Hematopoietic multipotent progenitor cell (in vitro differentiated cells): ENCODE results near the gene AK5. TPM values are rescaled to one million over a fixed set of nuclear protein-coding genes. Genes with fewer than 3 reads are reported as not detected.
"Not testable (repeated sequence)": the region's sequence is repeated elsewhere in the genome, so short reads cannot be mapped to it uniquely, and the experiment has no call there.

ENCODE experiments used
- DNase-seq, 3 donors: peaks; one replicate each; pipeline ENCODE4 v3.0.0-alpha.2; 2011 to 2015; ENCODE audit warnings: low read depth in 2 of 3, low spot score in 2 of 3
- total RNA-seq: library from RNA; depleted of rRNA; stranded (reverse); fragments of >200 nt; gene quantifications from one replicate; pipeline ENCODE4 v1.2.3, GENCODE V29; 2012

Gene AK5
- total RNA-seq, 1 donor: 0.54 TPM

DNA sequence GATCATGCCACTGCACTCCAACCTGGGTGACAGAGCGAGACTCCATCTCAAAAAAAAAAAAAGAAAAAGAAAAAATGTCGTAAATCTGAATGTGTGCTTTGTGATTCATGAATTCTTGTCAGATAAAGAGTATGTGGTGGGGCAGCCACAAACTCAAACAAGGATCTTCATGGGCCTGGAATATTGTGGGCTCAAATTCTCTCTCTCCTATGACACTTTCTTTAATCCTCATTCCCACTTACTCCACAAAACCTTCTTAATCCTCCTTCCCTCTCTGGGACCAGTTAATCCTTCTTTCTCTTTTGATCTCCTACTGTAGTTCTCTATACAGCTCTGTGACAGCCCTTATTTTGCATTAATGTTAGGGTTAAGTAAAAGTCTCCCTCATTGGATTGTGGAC, 112.3 kb downstream of the AK5 start:
- DNase-seq: no peak

DNA sequence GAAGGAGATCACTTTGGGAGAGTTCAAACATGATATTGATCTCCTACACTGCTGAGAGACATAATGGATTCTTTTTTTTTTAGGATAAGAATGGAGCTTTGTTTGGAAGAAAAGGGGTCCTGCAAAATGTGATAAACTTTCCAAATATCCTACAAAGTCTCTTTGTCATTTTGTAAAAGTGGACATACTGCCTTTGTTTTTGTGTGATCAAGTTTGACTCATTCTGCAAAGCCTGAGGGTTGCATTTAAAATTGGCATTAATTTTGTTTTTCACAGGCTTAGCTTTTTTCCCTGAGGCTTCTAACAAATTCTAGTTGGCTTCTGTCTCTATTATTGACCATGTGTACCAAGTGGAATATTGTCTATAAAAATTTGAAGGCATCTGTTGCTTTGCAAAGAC, 113.2 kb downstream of the AK5 start:
- no peak for DNase-seq

DNA sequence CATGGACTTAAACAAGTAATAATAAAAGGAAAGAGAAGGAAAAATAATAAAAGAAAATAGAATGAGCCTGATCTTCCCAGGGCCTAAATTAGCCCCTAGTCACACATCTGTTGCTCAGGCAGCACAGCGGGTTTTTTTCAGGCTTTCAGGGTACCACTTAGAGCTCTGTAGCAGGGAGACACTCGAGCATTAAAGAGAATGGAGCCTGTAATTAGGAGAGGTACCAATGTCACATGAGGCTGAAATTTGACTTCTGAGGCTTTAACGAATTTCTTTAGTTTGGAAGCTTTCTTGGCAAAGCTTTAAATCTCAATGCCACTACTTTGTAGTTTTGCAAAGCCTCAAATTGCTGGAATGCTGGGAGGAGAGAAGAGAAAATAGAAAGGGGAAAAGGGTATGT, 116.3 kb downstream of the AK5 start:
- no peak for DNase-seq

DNA sequence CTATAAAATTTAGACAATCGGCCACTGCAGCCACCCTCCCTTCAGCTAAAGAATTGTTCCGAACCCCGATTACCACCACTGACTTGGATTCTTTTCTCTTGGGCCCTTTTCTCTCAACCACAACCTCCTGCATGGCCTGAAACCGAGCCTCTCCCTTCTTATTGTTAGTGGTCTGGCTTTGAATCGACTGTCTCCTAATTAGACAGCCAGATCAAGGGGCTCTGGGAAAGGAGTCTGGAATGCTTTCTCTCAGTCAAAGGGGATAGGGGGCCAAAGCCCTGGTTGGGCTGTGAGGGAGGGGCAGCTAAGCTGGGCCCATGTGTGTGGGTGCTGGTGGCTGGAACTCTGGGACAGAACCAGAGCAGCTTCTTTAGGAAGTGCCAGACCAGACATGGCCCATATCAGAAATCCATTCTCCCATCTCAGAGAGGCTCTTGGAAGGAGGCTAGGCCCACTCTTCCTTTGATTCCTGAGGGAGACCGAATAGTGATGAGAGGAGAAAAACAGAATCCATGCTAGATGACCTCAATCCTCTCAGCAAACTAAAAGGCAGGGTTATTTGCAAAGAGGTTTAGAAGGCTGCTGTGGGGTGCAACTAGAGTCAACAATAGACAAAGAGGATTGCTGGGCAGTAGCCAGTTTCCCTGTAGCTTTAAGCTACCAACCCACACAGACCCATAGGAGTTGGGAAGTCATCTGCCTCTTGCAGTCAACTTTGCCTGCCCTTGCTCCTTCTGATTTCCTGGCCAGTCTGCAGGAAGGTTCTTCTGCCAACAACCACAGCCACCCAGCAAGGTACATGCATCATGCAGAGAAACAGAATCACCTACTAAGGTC, 117.6 kb downstream of the AK5 start:
- no peak for DNase-seq

DNA sequence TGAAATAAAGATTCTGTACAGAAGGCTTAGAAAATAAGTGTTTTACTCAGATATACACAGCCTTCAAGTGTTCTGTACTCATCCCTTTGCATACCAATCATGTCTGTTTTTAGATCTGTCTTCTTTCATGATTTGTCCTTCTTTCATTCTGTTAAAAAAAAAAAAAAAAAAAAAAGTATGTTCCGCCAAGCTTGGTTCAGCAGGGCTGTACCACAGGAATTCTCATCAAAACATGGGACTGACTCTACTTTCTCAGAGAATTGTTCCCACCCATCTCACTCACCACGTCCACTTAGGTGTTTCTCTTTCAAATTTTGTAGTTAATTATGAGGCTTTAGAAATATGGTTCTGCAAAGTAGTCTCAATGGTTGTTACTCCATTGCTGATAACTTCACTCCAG, 119.0 kb downstream of the AK5 start:
- DNase-seq: no peak

DNA sequence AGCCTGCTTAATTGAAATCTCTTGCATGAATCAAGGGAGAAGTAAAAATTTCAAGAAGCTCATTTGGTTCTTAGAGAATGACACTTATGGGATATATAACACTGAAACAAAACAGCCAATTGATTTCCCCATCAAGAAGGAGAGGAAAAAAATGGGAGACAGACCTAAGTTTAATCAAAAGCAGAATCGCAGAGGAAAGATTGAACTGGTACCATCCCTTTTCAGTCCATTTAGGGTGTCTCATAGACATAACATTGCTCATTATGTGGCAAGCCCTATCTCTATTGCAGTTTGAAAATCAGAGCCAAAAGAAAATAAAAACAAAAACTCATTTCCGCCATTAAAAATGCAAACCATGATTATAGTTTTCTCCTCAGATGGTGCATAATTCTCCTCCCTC, 119.6 kb downstream of the AK5 start:
- DNase-seq: no peak

DNA sequence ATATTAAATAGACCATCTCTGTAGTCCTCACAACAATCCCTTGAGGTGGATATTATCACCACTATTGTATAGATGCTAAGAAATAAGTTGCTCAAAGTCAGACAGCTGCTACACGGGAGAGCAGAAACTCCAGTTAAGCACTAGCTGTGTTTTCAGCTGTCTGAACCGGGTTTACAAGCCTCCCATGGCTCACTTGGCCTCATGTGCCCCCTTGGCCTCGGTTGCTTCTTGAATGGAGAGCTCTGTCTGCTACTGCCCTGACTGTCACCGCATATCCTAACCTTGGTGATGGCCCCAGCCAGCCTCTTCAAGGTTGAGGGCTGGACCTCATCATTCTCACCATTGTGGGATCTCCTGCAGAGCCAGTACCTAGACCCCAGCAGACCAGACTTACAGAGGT, 123.4 kb downstream of the AK5 start:
- DNase-seq: no peak

DNA sequence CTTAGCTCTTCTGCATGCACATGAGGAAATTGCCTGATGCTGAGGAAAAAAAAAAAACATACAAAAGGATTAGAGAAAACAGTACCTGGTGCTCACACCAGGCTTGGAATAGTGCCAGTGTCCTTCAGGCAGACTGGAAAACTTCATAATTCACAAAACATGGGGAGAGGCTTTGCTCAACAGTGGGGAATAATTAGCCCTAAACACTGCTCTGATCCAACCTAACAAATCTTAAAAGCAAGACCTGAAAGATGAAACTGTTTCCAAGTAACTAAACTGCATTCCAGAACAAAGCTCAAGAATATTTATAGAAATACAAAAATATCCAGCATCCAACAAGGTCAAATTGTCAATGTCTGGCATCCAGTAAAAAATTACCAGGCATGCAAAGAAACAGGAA, 124.8 kb downstream of the AK5 start:
- DNase-seq: no peak

DNA sequence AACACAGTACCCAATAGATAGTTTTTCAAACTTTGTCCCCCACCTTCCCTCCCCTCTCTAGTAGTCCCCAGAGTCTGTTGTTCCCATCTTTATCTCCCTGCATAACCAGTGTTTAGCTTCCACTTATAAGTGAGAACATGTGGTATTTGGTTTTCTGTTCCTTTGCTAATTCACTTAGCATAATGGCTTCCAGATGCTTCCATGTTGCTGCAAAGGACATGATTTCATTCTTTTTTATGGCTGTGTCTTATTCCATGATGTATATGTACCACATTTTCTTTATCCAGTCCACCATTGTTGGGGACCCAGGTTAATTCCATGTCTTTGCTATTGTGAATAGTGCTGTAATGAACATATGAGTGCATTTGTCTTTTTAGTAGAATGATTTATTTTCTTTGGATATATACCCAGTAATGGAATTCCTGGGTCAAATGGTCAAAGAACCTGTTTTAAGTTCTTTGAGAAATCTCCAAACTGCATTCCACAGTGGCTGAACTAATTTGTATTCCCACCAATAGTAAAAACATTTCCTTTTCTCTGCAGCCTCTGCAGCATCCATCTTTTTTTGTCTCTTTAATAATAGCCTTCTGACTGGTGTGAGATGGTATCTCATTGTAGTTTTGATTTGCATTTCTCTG, 126.0 kb downstream of the AK5 start:
- DNase-seq: no peak

DNA sequence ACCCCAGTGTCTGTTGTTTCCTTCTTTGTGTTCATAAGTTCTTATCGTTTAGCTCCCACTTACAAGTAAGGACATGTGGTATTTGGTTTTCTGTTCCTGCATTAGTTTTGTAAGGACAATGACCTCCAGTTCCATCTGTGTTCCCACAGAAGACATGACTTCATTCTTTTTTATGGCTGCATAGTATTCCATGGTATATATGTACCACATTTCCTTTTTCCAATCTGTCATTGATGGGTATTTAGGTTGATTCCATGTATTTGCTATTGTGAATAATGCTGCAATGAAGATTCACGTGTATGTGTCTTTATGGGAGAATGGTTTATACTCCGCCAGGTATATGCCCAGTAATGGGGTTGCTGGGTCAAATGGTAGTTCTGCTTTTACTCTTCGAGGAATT, 127.1 kb downstream of the AK5 start:
- DNase-seq: not testable (repeated sequence)

DNA sequence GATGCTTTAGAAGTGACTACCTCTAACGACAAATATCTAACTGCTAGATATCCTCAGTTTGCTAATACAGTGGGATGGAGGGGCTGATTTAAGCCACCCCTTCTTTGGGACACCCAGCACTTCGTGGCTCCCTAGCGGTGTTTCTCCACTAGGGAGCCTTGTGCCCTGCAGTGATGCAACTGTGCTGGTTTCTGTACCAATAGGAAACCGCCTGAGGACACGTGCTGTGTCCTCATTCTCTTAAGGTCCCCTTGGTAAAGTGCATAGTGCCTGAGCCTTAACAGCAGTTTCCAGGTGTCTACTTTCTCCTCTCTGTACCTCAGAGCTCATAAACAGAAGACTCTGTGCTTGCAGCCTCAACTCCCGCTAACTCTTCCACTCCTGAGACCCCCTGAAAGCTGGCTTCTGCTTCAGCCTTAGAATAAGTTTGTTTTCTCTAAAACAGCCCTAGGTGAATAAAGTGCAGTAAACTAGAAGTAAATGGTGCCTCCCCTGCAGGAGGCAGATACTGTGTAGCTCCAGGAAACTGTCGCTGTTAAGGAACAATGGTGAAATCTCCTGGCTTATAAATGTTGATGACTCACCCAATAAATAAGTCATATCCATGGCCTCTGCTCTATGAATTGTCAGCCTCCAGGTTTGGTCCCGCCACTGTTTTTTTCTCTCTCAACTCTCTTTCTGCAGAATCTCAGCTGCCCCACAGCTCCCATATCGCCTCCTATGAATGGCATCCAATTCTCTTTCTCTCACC, 130.4 kb downstream of the AK5 start:
- peak in 1 of 3 donors; percentile 19 for DNase-seq

DNA sequence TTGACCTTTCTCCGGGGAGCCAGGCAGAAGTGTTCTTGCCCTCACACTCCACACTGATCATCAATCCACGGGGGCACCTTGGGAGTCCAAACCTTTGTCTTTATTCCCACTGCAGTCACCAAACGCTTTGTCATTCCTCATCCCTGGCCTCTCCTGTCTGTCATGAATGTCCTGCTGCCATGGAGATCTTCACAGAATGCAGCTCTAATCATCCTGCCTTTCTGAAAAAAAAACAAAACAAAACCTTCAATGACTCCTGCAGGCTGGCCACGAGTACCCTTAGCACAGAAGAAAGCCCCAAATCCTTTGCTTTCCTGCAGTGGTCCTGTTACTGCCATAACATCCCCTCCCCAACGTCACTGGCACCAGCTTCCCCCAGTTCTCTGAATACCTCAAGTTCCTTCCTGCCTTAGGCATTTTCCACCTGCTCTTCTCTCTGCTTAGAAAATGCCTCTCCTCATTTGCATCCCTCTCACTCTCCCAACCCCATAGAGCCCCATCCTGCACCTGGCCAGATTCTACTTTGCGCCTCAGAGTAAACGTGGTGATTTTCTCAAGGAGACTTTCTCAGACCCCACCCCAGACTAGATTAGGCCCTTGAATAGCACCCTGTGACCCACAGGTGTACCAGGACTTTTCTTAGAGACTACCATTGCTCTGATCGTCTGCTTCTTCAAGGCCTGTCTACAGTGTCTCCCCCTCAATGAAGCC, 131.2 kb downstream of the AK5 start:
- DNase-seq: no peak

DNA sequence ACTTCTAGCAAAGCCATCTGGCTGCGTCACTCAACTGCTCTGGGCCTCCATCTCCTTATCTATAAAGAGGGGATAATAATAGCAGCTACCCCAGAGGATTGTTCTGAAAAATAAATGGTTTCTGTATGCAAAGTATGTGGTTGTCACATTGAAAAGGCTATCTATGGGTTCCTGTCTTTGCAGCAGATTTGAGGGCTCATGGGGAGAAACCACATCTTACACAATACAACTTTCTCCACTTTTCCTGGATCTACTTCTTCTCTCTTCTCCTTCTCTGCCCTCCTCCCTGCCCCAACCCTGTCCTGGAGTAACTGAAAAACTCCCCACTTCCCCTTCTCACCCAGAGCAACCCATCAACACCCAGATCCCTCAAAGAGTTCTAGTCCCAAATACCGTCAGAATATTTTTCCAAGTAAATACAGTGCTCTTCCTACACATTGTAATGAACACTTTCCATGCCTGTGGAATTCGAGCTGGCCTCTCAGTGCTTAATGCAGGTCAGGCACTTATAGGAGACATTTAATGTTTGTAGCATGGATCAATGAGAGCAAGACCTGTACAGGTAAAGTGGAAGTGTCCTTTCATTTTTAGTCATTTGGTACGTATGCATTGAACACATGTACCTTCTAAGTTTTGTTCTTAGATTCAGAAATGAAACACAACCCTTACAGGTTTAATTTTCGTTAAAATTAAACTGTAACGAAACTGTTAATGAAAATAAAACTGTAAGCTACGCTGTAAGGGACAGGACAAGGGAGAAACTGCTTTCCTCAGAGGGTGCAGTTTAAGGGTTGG, 131.9 kb downstream of the AK5 start:
- DNase-seq: no peak

DNA sequence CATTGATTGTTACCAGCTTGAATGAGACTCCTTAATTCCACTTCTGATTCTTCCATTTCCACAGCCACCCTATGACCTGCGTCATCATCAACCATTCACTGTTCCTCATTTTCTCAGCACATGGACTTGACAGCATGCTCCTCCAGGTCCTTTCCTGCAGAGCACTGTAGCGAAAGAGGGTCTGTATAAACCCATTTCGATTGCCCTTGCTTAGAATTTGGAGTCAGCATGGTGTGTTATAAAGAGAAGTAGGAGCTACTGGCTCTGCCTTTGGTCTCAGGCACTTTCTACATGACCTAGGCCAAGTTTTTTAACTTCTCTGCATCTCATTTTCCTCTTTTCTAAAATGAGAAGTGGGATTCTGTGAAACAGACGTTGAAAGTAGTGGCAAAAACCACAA, 133.8 kb downstream of the AK5 start:
- DNase-seq: peak in 1 of 3 donors; percentile 32

DNA sequence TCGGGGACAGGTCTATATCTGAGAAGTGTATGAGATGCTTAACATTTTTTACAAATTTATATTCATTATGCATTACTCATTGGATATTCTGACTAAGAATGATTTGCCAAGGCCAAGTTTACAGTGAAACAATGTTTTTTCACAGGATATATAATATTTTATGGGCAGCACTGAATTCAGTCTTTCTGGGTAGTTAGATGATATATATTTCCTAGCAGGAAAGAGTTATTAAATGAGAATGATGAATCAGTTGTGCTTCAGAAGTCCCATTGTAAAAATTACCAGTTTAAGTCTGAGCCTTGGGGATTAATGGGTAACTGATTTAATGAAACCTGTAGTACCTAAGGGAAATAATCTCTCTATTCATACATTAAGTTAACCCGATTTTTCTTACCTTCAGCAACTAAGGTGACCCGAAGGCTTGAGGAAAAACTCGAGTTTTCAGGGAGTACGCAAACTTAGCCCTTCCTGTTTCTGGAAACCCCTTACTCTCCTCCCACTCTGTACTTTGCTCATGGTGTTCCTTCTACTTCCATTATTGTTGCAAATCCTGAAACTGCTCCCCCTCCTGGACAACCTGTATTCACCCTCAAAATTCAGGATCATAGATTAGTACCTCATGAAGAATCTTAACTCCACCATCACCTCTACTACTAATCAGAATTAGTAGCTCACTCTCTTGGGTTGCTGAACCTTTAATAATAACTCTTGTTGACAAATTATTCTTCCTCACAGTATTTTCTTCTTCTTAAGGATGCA, 135.1 kb downstream of the AK5 start:
- DNase-seq: no peak

DNA sequence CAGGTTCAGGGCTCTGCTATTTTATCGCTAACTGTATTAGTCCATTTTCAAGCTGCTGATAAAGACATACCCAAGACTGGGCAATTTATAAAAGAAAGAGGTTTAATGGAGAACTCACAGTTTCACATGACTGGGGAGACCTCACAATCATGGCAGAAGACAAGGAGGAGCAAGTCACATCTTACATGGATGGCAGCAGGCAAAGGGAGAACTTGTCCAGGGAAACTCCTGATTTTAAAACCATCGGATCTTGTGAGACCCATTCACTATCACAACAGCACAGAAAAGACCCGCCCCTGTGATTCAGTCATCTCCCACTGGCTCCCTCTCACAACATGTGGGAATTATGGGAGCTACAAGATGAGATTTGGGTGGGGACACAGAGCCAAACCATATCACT, 136.2 kb downstream of the AK5 start:
- DNase-seq: not testable (repeated sequence)

DNA sequence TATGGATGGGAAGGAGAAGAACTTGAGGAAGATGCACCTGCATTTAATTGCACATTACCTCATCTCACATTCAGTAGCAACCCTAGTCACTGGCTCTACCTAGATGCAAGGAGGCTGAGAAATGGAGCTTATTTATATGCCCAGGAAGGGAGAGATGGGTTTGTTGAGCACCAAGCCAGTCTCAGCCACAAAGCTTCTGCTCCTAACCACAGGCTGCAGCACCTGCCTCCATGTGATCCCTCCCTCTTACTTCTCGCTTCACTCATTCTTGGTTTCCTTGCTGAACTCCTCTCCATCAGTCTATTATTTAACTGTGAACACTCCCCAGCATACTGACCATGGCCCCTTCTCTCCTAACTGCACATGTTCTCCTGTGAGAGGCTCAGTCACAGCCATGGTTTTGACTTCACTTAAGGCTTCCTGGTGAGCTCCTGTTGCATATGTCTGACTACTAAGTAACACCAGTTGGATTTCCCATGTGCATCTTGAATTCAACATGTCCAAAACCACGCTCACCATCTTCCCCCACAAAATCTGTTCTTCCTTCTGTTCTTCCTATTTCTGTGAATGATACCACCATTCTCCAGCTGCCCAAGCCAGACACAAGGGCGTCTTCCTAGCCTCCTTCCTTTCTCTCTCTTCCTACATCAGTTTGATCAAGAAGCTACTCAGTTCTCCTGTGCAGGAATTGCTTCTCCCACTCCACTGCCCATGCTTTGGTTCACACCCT, 139.8 kb downstream of the AK5 start:
- no peak for DNase-seq

DNA sequence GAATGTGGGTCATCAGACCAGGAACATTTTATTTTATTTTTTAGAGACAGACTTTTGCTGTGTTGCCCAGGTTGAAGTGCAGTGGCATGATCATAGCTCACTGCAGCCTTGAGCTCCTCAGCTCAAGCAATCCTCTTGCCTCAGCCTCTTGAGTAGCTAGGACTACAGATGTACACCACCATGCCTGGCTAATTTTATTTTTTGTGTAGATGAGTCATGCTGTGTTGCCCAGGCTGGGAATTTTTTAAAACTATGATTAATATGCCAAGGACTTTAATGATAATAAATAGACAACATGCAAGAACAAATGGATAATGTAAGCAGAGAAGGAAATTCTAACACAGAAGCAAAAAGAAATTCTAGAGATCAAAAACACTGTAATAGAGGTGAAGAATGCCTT, 142.4 kb downstream of the AK5 start:
- no peak for DNase-seq

DNA sequence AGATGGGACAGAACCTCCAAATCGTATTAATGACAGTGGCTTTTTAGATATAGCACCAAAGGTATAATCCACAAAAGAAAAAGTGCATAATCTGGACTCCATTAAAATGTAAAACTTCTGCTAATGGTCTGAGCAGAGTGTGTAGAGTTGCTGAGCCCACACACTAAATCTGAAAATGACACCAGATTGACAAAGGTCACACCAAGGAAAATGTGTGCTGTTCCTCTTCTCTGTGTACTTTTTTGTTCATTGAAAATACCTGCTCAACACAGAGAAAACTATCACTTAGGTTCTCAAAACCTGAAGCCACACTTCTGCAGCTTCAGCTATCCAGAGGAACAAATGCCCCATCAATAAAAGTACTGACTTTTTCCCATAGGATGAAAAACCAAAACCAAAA, 146.2 kb downstream of the AK5 start:
- no peak for DNase-seq
